ENCODE measurements around the gene ZFP62.
"Not testable (repeated sequence)": the region's sequence is repeated elsewhere in the genome, so short reads cannot be mapped to it uniquely, and the experiment has no call there.

Gene ZFP62

GRCh38 chr5:180828756-180829531, 32.1 kb downstream of the ZFP62 start:
- DNase-seq, result not testable (repeated sequence)

GRCh38 chr5:180827374-180827773, 33.7 kb downstream of the ZFP62 start:
- not testable (repeated sequence) for DNase-seq

GRCh38 chr5:180825768-180826525, 35.1 kb downstream of the ZFP62 start:
- DNase-seq, result no peak

GRCh38 chr5:180824630-180825476, 36.2 kb downstream of the ZFP62 start:
- DNase-seq, result peak; percentile 38

- DNase-seq, result no peak
Observed at GRCh38 chr5:180823940-180824629, 37.0 kb downstream of the ZFP62 start.

GRCh38 chr5:180823346-180823745, 37.7 kb downstream of the ZFP62 start:
- no peak for DNase-seq

GRCh38 chr5:180821538-180821937, 39.5 kb downstream of the ZFP62 start:
- DNase-seq, result no peak

- no peak for DNase-seq
Observed at GRCh38 chr5:180820788-180821321, 40.2 kb downstream of the ZFP62 start.

GRCh38 chr5:180818677-180819341, 42.3 kb downstream of the ZFP62 start:
- DNase-seq, result no peak

GRCh38 chr5:180817893-180818674, 43.0 kb downstream of the ZFP62 start:
- DNase-seq, result no peak

GRCh38 chr5:180816608-180817534, 44.2 kb downstream of the ZFP62 start:
- DNase-seq, result peak; percentile 83

- no peak for DNase-seq
Observed at GRCh38 chr5:180815293-180815917, 45.7 kb downstream of the ZFP62 start.

- no peak for DNase-seq
Observed at GRCh38 chr5:180813420-180813819, 47.7 kb downstream of the ZFP62 start.

- no peak for DNase-seq
Observed at GRCh38 chr5:180811623-180812124, 49.4 kb downstream of the ZFP62 start.

GRCh38 chr5:180810959-180811622, 50.0 kb downstream of the ZFP62 start:
- DNase-seq, result no peak

GRCh38 chr5:180810210-180810958, 50.7 kb downstream of the ZFP62 start:
- DNase-seq, result peak; percentile 97

GRCh38 chr5:180809403-180810209, 51.5 kb downstream of the ZFP62 start:
- DNase-seq, result peak; percentile 97

All from right hindlimb (tissue), 1 donor.